CD4-positive, alpha-beta T cell treated with Interferon gamma for 1 hour (primary cell): ENCODE data around the gene ENTPD7.

Source experiments
- DNase-seq: peaks from one replicate; pipeline ENCODE4 v3.0.0-alpha.2; 2020

The ENTPD7 gene

DNA sequence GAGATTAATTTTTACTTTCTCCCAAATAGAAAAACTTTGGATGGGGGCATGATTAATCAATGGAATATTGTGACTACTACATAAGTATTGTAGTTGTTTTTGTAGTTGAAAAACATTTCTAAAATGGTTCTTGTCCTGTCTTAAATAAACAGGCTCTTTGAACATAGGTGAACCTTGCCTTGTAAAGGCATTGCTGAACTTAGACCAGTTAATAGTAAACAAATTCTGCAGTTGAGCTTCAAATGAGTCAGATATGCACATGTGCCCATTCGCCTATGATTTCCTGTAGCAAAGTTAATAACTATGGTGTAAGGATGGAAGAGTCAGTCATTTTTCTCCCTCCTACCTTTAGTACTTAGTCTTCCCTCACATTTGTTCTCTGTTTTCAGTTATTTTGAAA lies 95.4 kb downstream of the ENTPD7 start:
- DNase-seq: no peak
